GM21367 (cell line): ENCODE results near the gene TTLL11.

Experiments used
- ATAC-seq: cut with Tn5 transposase; IDR thresholded peaks from one replicate; pipeline ENCODE4 v1.9.1; 2021; ENCODE audit not compliant: unreplicated experiment

TTLL11 gene

GRCh38 chr9:121818841-121819427 is 274.2 kb downstream of the TTLL11 start:
- ATAC-seq = no peak

DNA sequence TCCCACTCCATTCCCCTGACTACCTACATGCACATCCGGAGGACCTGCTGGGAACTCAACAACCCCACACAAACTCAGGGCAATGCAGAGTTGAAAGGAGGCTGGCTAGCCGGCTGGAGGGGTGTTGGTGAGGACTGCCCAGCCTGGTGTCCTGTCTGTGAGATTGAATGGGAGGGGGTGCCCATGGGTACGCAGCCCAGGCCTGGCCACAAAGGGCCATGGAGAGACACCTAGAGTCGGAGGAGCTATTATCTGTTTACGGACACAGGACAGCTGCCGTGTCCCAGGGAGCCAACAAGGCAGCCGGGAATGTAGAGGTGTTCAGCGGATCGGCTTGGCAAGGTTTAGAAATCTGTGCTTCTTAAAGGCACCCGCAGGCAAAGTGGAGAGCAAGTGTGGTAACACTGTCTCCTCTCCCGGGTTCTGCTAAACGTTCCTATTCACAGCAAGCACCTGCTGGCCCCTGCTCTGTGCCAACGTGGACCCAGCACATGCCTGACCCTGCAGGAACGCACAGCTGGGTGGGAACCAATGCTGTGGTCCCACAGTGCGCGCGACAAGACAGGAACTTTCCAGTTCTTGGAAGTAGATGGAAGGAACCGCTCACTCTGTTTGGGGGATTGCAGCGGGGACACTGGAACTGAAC is 275.0 kb downstream of the TTLL11 start:
- ATAC-seq = no peak

- ATAC-seq = no peak
These were observed 275.6 kb downstream of the TTLL11 start for GRCh38 chr9:121817476-121817875.

- no peak for ATAC-seq
These were observed 276.2 kb downstream of the TTLL11 start for GRCh38 chr9:121816845-121817450.

- ATAC-seq = no peak
These were observed 276.7 kb downstream of the TTLL11 start for GRCh38 chr9:121816449-121816817.

GRCh38 chr9:121815546-121816448 is 277.3 kb downstream of the TTLL11 start:
- no peak for ATAC-seq

GRCh38 chr9:121815084-121815483 is 278.0 kb downstream of the TTLL11 start:
- no peak for ATAC-seq

- ATAC-seq = no peak
These were observed 278.5 kb downstream of the TTLL11 start for GRCh38 chr9:121814594-121814993.

DNA sequence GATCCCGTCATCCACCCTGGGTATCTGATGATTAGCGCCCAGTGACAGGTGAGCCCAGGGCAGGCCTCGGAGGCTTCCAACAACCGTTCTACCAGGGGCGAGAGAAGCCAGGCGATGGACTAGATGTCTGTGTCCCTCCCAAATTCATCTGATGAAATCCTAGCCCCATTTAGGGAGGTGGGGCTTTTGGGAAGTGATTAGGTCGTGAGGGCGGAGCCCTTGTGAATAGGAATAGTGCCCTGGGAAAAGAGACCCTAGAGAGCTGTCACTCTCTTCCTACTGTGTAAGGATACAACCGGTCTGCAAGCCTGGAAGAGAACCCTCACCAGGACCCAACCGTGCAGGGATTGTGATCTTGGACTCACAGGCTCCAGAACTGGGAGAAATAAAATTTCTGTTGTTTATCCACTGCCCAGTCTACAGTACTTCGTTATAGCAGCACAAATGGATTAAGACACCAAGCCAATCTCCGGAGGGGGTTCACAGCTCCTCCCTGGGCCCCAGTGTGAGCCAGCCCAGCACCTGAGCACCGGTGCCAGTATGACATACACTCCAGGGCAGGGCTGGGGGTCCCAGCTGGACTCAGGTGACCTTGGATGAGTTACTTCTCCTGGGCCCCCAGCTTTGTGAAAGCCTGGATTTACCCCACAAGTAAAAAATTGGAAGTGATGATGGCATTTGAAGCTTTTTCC is 279.4 kb downstream of the TTLL11 start:
- no peak for ATAC-seq

- no peak for ATAC-seq
These were observed 280.9 kb downstream of the TTLL11 start for GRCh38 chr9:121812159-121812735.

GRCh38 chr9:121811751-121812150 is 281.4 kb downstream of the TTLL11 start:
- ATAC-seq = no peak

DNA sequence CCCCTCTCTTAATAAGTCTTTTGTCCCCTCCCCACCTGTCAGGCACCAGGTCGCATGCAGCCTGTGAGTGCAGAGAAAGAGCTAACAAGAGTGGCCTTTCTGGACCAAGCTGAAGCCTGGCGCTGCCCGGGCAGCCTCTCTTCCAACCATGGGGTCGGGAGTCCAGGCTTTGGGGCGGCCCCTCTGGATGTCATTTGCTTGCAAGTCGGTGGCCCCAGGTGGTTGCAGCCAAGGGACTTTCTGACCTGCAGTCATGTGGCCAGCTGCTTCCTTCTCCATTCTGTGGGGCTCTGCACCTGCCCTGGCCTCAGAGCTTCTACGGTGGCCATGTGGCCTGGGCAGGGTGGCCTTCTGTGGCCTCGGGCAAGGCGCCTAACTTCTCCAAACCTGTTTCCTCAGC is 282.0 kb downstream of the TTLL11 start:
- no peak for ATAC-seq

DNA sequence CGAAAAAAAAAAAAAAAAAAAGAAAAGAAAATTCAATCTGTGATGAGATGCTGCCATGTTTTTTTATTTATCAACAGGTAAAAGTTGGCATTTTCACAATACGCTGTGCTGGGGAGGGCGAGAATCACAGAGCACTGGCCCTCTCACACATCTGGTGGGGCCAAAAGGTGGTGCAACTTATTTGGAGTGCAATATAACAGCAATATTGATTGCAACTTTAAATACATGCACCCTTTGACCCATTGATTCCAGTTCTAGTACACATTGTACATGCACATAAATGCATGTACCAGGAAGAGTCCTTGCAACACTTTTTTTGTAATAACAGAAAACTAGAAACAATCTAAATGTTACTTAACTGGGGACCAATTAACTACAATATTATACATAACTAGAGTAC is 282.6 kb downstream of the TTLL11 start:
- no peak for ATAC-seq

DNA sequence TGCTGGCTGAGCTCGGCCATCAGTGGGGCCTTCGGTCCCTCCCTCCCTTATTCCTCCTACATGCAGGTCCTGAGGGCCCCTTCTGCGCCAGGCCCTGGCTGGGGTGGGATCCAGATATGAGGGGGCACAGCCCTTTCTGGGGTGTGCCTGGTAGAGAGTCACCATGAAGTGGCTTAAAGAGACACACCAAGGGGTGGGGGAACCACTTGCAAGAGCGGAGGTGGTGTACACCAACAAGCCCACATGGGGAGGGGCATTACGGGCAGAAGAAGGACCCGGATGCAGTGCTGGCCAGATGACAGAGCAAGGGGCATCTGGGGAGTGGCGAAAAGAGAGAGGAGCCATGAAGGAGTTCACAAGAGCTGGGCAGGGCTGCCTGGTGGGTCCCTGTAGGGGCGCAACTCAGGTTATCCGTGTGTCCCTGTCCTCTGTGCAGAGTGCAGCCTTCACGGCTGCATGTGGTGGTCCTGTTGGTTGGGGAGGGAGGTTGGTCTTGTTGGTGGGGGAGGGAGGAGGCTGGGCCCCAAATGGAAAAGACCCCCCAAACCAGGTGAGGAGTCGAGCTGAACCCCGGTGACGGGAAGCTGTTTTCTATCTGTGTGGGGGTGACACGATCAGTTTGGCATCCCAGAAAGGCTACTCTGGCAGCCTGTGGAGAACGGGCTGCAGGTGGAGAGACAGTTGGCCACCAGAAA is 283.6 kb downstream of the TTLL11 start:
- ATAC-seq = no peak

DNA sequence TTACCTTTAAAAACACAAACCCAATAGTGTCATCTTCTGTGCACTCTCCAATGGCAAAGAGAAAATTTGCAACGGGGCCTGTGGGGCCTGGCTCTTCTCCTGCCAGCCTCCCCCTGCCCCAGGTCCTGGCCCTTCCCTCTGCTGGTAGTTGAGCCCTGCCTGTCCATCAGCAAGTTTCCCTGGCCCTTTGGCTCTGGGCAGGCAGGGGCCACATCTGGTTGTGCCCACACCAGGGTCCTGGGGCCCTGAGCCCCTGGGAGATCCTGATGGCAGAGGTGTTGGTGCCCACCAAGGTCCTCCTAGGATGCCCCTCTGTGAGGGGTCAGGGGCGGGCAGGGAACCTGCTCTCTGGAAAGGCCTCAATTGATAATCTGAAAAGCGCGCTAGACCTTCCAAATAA is 284.3 kb downstream of the TTLL11 start:
- ATAC-seq = no peak

DNA sequence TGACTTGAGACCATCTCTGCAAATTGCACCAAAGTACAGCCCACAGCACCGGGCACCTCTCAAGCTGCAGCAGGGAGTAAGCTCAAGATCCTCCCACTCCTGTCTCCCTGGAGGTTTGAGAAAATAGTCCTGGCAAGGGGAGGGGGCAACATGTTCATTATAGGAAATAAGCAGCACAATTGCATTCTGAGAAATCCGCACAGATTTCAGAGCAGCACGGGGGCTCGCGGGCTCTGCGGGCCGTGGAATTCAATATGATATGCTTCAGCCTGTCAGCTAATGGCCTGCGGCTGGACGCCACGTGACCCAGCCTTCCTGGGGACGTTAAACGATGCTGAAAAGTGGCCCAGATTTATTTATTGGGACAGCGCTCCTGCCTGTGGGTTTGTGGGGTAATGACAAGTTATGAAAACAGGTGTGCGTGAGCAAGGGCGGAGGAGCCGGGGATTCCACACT is 285.3 kb downstream of the TTLL11 start:
- no peak for ATAC-seq

DNA sequence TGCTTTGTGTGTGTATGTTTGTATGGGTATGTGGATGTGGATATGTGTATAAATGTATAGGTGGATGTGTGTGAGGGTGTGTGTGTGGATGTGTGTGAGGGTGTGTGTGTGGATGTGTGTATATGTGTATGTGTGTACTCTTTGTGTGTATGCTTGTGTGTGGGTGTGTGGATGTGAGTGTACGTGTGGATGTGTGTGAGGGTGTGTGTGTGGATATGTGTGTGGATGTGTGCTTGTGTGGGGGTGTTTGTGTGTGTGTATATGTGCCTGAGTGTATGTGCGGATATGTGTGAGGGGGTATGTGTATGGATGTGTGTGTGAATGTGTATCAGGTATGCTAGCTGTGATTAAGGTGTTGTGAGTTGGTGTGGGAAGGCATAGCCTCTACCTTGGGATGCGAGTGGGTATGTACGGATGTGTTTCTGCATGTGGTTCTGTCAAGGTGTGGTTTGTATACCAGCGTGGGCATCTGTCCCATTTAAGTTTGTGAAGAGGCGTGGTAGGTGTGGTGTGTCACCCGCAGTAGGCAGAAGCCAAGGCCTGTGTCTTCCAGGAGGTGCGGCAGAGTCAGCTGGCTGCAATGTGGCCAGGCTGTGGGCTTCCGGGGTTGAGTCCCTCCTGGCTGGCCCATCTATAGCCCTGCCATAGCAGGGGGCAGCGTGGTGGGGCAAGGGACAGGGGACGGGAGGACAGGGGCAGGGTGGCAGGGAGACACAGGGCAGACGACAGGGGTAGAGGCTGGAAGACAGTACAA is 285.9 kb downstream of the TTLL11 start:
- ATAC-seq = no peak

DNA sequence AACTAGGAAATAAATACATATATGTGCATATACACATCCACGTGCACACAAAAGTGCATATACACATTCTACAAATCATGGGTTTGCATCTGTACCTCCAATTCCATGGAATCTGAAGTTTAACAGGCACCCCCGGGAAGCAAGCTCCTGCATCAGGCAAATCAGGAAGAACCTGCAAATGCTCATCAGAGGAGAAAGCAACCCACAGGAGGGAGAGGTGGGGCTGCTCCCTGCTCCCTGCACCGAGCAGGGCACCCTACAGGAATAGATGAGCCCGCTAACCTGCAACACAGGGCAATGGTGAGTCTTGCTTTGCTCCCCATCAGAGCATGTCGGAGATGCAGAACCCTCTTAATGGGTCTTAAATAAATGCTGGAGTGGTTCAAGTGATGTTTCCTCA is 290.4 kb downstream of the TTLL11 start:
- no peak for ATAC-seq

DNA sequence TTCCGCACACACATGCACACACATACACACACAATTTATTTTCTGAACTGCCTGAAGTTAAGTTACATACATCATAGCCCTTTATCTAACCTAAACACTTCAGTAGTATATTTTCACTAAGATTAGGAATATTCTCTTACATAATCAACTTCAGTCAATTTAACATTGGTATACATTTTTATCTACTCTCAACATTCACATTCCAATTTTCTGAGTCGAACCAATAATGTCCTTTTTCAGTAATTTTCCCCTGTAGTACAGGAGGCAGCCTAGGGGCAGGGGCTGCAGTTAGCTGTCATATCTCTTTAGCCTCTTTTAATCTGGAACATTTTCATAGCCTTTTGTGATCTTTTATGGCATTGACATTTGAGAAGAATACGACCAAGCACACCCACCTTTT is 291.5 kb downstream of the TTLL11 start:
- ATAC-seq = no peak
